A549 (cell line): ENCODE data around the gene LRPPRC.

Experiments
- HOXA7 ChIP-seq: fragments of 250-450 bp; sonication (Bioruptor Pico); IDR thresholded peaks from 2 replicates; pipeline ENCODE4 v1.5.0; 2020; ENCODE audit warnings: mild to moderate bottlenecking, moderate library complexity
- MAFK ChIP-seq: fragments of 450-650 bp; IDR thresholded peaks from 2 replicates; pipeline ENCODE4 v1.6.1; 2014; ENCODE audit not compliant: partially characterized antibody
- POLR2A ChIP-seq: IDR thresholded peaks from 2 replicates; pipeline ENCODE4 v1.6.1; 2012; ENCODE audit warnings: mild to moderate bottlenecking, low read length
- TF ChIP-seq, protein P1 (sequence below): fragments of >200 bp; sonication (Bioruptor Twin); formaldehyde crosslinking; IDR thresholded peaks from 3 replicates; pipeline ENCODE4 v1.6.1; 2016
- TF ChIP-seq, protein P2 (sequence below): IDR thresholded peaks from 2 replicates; pipeline ENCODE4 v1.6.1; 2012

DNA sequence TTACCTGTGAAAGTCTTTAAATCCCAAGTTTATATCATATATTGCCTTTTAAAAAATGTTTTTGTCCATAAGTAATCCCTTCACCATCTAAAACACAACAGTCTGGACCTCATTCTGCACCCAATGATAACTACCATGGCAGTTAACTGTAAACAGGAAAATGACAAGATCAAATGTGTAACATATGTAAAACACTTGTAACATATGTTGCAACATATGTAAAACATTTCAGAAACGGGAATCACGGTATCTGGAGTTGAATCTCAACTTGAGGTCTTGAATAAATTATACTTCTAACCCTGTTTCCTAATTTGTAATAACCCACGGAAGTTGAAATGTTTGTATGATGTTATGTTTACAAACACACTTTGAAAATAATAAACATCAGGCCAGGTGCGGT lies 6.2 kb downstream of the LRPPRC start:
- TF ChIP-seq HOXA7 (no peak), MAFK (no peak), POLR2A (no peak)
- TF ChIP-seq, protein P1, sequence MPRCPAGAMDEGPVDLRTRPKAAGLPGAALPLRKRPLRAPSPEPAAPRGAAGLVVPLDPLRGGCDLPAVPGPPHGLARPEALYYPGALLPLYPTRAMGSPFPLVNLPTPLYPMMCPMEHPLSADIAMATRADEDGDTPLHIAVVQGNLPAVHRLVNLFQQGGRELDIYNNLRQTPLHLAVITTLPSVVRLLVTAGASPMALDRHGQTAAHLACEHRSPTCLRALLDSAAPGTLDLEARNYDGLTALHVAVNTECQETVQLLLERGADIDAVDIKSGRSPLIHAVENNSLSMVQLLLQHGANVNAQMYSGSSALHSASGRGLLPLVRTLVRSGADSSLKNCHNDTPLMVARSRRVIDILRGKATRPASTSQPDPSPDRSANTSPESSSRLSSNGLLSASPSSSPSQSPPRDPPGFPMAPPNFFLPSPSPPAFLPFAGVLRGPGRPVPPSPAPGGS, result no peak
- TF ChIP-seq, protein P2, sequence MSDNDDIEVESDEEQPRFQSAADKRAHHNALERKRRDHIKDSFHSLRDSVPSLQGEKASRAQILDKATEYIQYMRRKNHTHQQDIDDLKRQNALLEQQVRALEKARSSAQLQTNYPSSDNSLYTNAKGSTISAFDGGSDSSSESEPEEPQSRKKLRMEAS, result no peak
